B cell (primary cell): ENCODE results near the gene STAT4.

Experiments
- EZH2 ChIP-seq: IDR thresholded peaks from 2 replicates; pipeline ENCODE4 v1.6.1; 2012; ENCODE audit warnings: borderline replicate concordance, low read depth, mild to moderate bottlenecking, moderate library complexity, low read length; ENCODE audit not compliant: insufficient read depth, poor library complexity, severe bottlenecking
- TF ChIP-seq, protein P1 (sequence below): fragments of 200-600 bp; IDR thresholded peaks from one replicate; pipeline ENCODE4 v1.8.0; 2022; ENCODE audit warnings: antibody characterized with exemption, mild to moderate bottlenecking

DNA sequence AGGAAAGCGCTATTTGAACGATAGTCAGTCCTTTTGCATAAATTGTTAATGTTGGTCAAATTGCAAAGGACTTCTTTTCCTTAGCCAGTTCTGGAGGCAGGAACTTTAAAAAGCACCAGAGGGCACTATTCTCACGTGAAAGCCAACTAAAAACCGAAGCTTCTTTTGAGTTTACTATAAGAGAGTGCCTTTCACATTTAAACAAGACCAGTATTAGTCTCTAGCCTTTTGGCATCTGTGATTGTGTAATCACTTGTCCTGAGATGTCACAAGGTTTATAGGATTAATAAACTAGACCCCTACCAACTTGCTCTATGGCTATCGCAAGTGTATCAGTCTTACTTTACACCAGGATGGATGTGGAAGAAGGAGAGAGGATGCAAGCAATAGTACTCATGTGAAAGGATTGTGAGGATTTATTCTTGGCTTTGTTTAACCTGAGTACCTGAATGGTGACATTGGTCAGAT, 14.4 kb upstream of the STAT4 start:
- TF ChIP-seq, protein P1, sequence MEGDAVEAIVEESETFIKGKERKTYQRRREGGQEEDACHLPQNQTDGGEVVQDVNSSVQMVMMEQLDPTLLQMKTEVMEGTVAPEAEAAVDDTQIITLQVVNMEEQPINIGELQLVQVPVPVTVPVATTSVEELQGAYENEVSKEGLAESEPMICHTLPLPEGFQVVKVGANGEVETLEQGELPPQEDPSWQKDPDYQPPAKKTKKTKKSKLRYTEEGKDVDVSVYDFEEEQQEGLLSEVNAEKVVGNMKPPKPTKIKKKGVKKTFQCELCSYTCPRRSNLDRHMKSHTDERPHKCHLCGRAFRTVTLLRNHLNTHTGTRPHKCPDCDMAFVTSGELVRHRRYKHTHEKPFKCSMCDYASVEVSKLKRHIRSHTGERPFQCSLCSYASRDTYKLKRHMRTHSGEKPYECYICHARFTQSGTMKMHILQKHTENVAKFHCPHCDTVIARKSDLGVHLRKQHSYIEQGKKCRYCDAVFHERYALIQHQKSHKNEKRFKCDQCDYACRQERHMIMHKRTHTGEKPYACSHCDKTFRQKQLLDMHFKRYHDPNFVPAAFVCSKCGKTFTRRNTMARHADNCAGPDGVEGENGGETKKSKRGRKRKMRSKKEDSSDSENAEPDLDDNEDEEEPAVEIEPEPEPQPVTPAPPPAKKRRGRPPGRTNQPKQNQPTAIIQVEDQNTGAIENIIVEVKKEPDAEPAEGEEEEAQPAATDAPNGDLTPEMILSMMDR = peak; percentile 79
- no peak for TF ChIP-seq EZH2
